K562 (cell line): ENCODE results near the gene LINS1. TPM values are rescaled to one million over a fixed set of nuclear protein-coding genes. Genes with fewer than 3 reads are reported as not detected.

ENCODE experiments used
- ATAC-seq: fragments of 200-7000 bp; cut with Tn5 transposase; 3 replicates; pipeline ENCODE4 v1.9.1; 2020; ENCODE audit warnings: moderate library complexity
- BruUV-seq: library from RNA; stranded (reverse); fragments of 400-500 nt; replicated peaks from 2 replicates; lab custom pipeline; 2021; lab: Mats Ljungman, UMichigan
- CTCF ChIA-PET: fragments of 300-600 bp; formaldehyde crosslinking; extraction: SDS; loops from one replicate; lab custom pipeline; 2021; ENCODE audit warnings: low intra/inter-chr PET ratio; lab: Yijun Ruan, JAX
- POLR2A ChIA-PET: fragments of 300-600, 350-650 bp; sonication (Branson Sonifier 250); formaldehyde crosslinking; extraction: SDS; loops from one replicate; lab custom pipeline; 2021; ENCODE audit warnings: antibody characterized with exemption, inconsistent platforms; lab: Yijun Ruan, JAX
- DNase-seq, 4 experiments: peaks; one replicate each; pipeline versions ENCODE4 v3.0.0 to v3.0.0-alpha.2; 2011 to 2018; ENCODE audit warnings: low spot score in 3 of 4, mixed read lengths in 3 of 4; ENCODE audit errors: extremely low read depth in 1 of 4
- FAIRE-seq: peaks from 2 replicates; lab custom pipeline; 2011; peaks lifted over from hg19 to GRCh38; lab: Jason Lieb, UNC
- H2AFZ ChIP-seq: 2 replicates; pipeline ENCODE4 v1.6.0; 2011; ENCODE audit warnings: low read depth, low read length, control low read depth, inconsistent platforms
- H3K27ac ChIP-seq: fragments of 200-600 bp; 3 replicates; pipeline ENCODE4 v1.8.0; 2011; ENCODE audit warnings: low read depth, mild to moderate bottlenecking, control low read depth, inconsistent platforms, low read length, moderate library complexity, mixed read lengths; ENCODE audit errors: extremely low read depth
- H3K27me3 ChIP-seq, 2 experiments: fragments of 300-600 bp in 1 of 2; 2 replicates in 1 of 2; 3 replicates in 1 of 2; pipeline versions ENCODE4 v1.6.0 to v1.8.0; 2011; ENCODE audit warnings: inconsistent platforms in 2 of 2, low read length in 2 of 2, mild to moderate bottlenecking in 1 of 2, mixed read lengths in 1 of 2, moderate library complexity in 1 of 2; ENCODE audit not compliant: control insufficient read depth in 2 of 2, insufficient read depth in 2 of 2
- H3K36me3 ChIP-seq: fragments of 300-600 bp; 3 replicates; pipeline ENCODE4 v1.8.0; 2011; ENCODE audit warnings: mild to moderate bottlenecking, low read length, inconsistent platforms; ENCODE audit not compliant: control insufficient read depth, insufficient read depth
- H3K4me1 ChIP-seq, 2 experiments: fragments of 200-600 bp in 1 of 2; replicated peaks in 1 of 2; 2 replicates in 1 of 2; 3 replicates in 1 of 2; pipeline versions ENCODE4 v1.5.1 to v1.8.0; 2011; ENCODE audit warnings: inconsistent platforms in 2 of 2, low read length in 2 of 2, mild to moderate bottlenecking in 1 of 2, mixed read lengths in 1 of 2, moderate library complexity in 1 of 2; ENCODE audit not compliant: control insufficient read depth in 2 of 2, insufficient read depth in 2 of 2
- H3K4me2 ChIP-seq: 2 replicates; pipeline ENCODE4 v1.6.1; 2011; ENCODE audit warnings: low read length, control low read depth, inconsistent platforms, mixed read lengths; ENCODE audit not compliant: insufficient read depth
- H3K4me3 ChIP-seq: fragments of 200-600 bp; sonication (generic), shearing (Covaris generic); 2 replicates; pipeline ENCODE4 v1.5.1; 2016; ENCODE audit warnings: control low read depth, inconsistent platforms
- H3K79me2 ChIP-seq: fragments of 200-600 bp; 3 replicates; pipeline ENCODE4 v1.8.0; 2011; ENCODE audit warnings: low read length, inconsistent platforms; ENCODE audit not compliant: control insufficient read depth, insufficient read depth
- H3K9ac ChIP-seq, 2 experiments: 2 replicates each; pipeline versions ENCODE4 v1.6.0 to v1.6.1; 2011; ENCODE audit warnings: low read depth in 2 of 2, low read length in 2 of 2, control low read depth in 1 of 2, inconsistent platforms in 1 of 2, mild to moderate bottlenecking in 1 of 2, mixed read lengths in 1 of 2; ENCODE audit not compliant: insufficient read depth in 1 of 2
- H3K9me1 ChIP-seq: one replicate; pipeline ENCODE4 v1.6.0; 2011; ENCODE audit warnings: inconsistent platforms, mild to moderate bottlenecking, low read length, moderate library complexity; ENCODE audit not compliant: control insufficient read depth, insufficient read depth
- H3K9me3 ChIP-seq: replicated peaks from 2 replicates; pipeline ENCODE4 v1.5.1; 2011; ENCODE audit warnings: low read depth, low read length, inconsistent platforms; ENCODE audit not compliant: control insufficient read depth, insufficient read depth
- H4K20me1 ChIP-seq: replicated peaks from 2 replicates; pipeline ENCODE4 v1.6.1; 2011; ENCODE audit warnings: low read length, inconsistent platforms, mixed read lengths; ENCODE audit not compliant: control insufficient read depth, insufficient read depth
- CREBBP ChIP-seq: IDR thresholded peaks from one replicate; pipeline ENCODE4 v1.6.1; 2012; ENCODE audit warnings: low read depth, mild to moderate bottlenecking, control low read depth, inconsistent platforms, low read length
- RBM39 ChIP-seq: fragments of 200-400 bp; formaldehyde crosslinking; optimal IDR thresholded peaks from 2 replicates; pipeline ENCODE3; 2018; ENCODE audit warnings: low read depth, low read length
- SAP30 ChIP-seq: fragments of 200-600 bp; sonication (generic); IDR thresholded peaks from 2 replicates; pipeline ENCODE4 v1.6.1; 2012; ENCODE audit warnings: borderline replicate concordance, low read depth, mild to moderate bottlenecking, moderate library complexity, low read length, control low read depth, inconsistent platforms; ENCODE audit not compliant: insufficient read depth, poor library complexity, severe bottlenecking
- TRIM24 ChIP-seq, 2 experiments: fragments of 450-650 bp; IDR thresholded peaks; 2 replicates each; pipeline ENCODE4 v1.6.1; 2016
- ZBTB1 ChIP-seq: sonication (generic); formaldehyde crosslinking; IDR thresholded peaks from 2 replicates; pipeline ENCODE4 v1.8.1; 2023; ENCODE audit warnings: missing genetic modification reagents, low read depth, mild to moderate bottlenecking, borderline replicate concordance
- ZSCAN29 ChIP-seq: fragments of 450-650 bp; IDR thresholded peaks from 2 replicates; pipeline ENCODE4 v1.6.1; 2017
- WGBS: fragments of 100-300 bp; shearing (Covaris generic); methylation state at CpG from one replicate; pipeline ENCODE4 v1.1.6; 2016; ENCODE audit warnings: low coverage, mixed read lengths; ENCODE audit not compliant: insufficient coverage; ENCODE audit errors: missing lambda C conversion rate; 5-methylcytosine and 5-hydroxymethylcytosine counted together
- in situ Hi-C: fragments of 300-500 bp; cut with MboI; formaldehyde crosslinking; loops from 4 replicates; pipeline ENCODE4 v1.15.0; 2018; ENCODE audit warnings: inconsistent platforms, mixed read lengths
- intact Hi-C: fragments of 100-400 bp; cut with micrococcal nuclease; formaldehyde crosslinking; loops from 2 replicates; pipeline ENCODE4 v1.14.2; 2022
- polyA plus RNA-seq, 8 experiments: library from polyadenylated mRNA; depleted of rRNA in 4 of 8; stranded (reverse) in 5 of 8; unstranded in 3 of 8; fragments of >200 nt; fragmentation: Nextera tagmentation in 2 of 8; fragmentation: Illumina TruSeq in 1 of 8; extraction: Ambion mirVana in 2 of 8; extraction: Trizol in 1 of 8; gene quantifications; 2 replicates each; pipeline versions ENCODE4 v1.2.1 to v1.2.3, GENCODE V29; 2011 to 2014; ENCODE audit warnings: inconsistent platforms in 1 of 8, missing spikeins in 1 of 8
- total RNA-seq, 7 experiments: library from RNA; depleted of rRNA in 6 of 7; stranded (reverse); fragments of >200 nt in 6 of 7; fragmentation: Illumina TruSeq in 2 of 7; extraction: Trizol in 2 of 7; gene quantifications; 2 replicates each; pipeline versions ENCODE4 v1.2.1 to v1.2.3, GENCODE V29; 2011 to 2021; ENCODE audit warnings: low replicate concordance in 1 of 7
- TF ChIP-seq, protein P1 (sequence below): IDR thresholded peaks from 2 replicates; pipeline ENCODE4 v1.6.1; 2012; ENCODE audit warnings: low read depth, low read length, improper control_type of control experiment, borderline replicate concordance
- TF ChIP-seq, protein P2 (sequence below): fragments of 200-600 bp; sonication (generic); IDR thresholded peaks from one replicate; pipeline ENCODE4 v1.6.1; 2012; ENCODE audit warnings: mild to moderate bottlenecking, low read depth, low read length, inconsistent platforms

LINS1 gene
- total and polyA plus RNA-seq, 9 of the 15 experiments (the other 6 are each of a cell fraction or from before 2014, with no cell fraction given), result 15.4 to 31.4 (median 24.6) TPM

DNA sequence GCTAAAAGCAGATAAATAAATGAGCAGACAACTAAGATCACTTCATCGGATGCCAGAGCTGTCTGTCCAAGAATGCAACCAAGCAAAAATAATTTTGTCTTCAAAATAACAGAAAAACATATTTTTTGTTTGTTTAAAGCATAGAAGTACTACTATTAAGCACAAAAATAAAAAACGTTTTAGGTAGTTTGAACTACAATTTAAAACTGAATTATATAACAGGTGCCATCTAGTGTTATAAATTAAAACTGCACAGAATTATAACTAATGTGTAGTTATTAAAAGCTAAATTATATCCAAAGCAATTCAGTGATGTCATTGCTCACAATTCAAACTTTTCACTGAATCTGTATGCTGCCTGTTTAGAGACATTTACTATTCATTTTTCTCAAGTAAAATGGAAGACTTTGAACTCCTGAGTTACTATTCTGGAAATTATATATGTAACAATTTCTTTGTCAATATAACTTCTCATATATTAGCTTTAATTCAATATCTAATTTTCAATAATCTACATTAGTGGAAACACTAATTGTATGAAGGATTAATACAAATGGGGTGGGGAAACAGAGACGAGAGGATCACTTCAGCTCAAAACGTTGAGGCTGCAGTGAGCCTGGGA is 29.5 kb downstream of the LINS1 start:
- Histone ChIP-seq H3K9me3 (no peaks in the 10 kb centered on the region), H3K27ac (no peak overlapping the region), H2AFZ (no peak overlapping the region), H3K27me3 (no peaks in the 10 kb centered on the region), H3K4me3 (no peak overlapping the region), H3K4me2 (no peak overlapping the region), H3K9me1 (no peaks in the 10 kb centered on the region), H3K4me1 (no peaks in the 10 kb centered on the region), H3K79me2 (0 out of 3 replicates have a peak, but pooled peaks cover 2% of the 10 kb centered on the region), H4K20me1 (no peaks in the 10 kb centered on the region; the same call in 1 of the 2 replicates), H3K36me3 (peaks cover 66% of the 10 kb centered on the region), H3K9ac (no peak overlapping the region)
- in situ Hi-C loops (no loop called here), intact Hi-C loops (no loop called here)
- DNase-seq (no peak), FAIRE-seq (no peak), ATAC-seq (no peak)
- POLR2A ChIA-PET, result interaction anchor here (0.6 kb wide), 1 partner anchor 481 kb away, joined by 3 read pairs; no protein-coding TSS in a partner anchor
- CTCF ChIA-PET, result interaction anchor here (0.6 to 0.7 kb wide), 2 partner anchors 42 to 59 kb away, joined by 3 read pairs; no protein-coding TSS in a partner anchor
- BruUV-seq, result no TSS peak
- WGBS, result 72% methylated on average over 4 of the region's 4 CpGs
- no peak for TF ChIP-seq CREBBP
- TF ChIP-seq, protein P1, sequence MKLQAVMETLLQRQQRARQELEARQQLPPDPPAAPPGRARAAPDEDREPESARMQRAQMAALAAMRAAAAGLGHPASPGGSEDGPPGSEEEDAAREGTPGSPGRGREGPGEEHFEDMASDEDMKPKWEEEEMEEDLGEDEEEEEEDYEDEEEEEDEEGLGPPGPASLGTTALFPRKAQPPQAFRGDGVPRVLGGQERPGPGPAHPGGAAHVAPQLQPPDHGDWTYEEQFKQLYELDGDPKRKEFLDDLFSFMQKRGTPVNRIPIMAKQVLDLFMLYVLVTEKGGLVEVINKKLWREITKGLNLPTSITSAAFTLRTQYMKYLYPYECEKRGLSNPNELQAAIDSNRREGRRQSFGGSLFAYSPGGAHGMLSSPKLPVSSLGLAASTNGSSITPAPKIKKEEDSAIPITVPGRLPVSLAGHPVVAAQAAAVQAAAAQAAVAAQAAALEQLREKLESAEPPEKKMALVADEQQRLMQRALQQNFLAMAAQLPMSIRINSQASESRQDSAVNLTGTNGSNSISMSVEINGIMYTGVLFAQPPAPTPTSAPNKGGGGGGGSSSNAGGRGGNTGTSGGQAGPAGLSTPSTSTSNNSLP, result peak; percentile 90
- no peak for TF ChIP-seq RBM39
- TF ChIP-seq, protein P2, sequence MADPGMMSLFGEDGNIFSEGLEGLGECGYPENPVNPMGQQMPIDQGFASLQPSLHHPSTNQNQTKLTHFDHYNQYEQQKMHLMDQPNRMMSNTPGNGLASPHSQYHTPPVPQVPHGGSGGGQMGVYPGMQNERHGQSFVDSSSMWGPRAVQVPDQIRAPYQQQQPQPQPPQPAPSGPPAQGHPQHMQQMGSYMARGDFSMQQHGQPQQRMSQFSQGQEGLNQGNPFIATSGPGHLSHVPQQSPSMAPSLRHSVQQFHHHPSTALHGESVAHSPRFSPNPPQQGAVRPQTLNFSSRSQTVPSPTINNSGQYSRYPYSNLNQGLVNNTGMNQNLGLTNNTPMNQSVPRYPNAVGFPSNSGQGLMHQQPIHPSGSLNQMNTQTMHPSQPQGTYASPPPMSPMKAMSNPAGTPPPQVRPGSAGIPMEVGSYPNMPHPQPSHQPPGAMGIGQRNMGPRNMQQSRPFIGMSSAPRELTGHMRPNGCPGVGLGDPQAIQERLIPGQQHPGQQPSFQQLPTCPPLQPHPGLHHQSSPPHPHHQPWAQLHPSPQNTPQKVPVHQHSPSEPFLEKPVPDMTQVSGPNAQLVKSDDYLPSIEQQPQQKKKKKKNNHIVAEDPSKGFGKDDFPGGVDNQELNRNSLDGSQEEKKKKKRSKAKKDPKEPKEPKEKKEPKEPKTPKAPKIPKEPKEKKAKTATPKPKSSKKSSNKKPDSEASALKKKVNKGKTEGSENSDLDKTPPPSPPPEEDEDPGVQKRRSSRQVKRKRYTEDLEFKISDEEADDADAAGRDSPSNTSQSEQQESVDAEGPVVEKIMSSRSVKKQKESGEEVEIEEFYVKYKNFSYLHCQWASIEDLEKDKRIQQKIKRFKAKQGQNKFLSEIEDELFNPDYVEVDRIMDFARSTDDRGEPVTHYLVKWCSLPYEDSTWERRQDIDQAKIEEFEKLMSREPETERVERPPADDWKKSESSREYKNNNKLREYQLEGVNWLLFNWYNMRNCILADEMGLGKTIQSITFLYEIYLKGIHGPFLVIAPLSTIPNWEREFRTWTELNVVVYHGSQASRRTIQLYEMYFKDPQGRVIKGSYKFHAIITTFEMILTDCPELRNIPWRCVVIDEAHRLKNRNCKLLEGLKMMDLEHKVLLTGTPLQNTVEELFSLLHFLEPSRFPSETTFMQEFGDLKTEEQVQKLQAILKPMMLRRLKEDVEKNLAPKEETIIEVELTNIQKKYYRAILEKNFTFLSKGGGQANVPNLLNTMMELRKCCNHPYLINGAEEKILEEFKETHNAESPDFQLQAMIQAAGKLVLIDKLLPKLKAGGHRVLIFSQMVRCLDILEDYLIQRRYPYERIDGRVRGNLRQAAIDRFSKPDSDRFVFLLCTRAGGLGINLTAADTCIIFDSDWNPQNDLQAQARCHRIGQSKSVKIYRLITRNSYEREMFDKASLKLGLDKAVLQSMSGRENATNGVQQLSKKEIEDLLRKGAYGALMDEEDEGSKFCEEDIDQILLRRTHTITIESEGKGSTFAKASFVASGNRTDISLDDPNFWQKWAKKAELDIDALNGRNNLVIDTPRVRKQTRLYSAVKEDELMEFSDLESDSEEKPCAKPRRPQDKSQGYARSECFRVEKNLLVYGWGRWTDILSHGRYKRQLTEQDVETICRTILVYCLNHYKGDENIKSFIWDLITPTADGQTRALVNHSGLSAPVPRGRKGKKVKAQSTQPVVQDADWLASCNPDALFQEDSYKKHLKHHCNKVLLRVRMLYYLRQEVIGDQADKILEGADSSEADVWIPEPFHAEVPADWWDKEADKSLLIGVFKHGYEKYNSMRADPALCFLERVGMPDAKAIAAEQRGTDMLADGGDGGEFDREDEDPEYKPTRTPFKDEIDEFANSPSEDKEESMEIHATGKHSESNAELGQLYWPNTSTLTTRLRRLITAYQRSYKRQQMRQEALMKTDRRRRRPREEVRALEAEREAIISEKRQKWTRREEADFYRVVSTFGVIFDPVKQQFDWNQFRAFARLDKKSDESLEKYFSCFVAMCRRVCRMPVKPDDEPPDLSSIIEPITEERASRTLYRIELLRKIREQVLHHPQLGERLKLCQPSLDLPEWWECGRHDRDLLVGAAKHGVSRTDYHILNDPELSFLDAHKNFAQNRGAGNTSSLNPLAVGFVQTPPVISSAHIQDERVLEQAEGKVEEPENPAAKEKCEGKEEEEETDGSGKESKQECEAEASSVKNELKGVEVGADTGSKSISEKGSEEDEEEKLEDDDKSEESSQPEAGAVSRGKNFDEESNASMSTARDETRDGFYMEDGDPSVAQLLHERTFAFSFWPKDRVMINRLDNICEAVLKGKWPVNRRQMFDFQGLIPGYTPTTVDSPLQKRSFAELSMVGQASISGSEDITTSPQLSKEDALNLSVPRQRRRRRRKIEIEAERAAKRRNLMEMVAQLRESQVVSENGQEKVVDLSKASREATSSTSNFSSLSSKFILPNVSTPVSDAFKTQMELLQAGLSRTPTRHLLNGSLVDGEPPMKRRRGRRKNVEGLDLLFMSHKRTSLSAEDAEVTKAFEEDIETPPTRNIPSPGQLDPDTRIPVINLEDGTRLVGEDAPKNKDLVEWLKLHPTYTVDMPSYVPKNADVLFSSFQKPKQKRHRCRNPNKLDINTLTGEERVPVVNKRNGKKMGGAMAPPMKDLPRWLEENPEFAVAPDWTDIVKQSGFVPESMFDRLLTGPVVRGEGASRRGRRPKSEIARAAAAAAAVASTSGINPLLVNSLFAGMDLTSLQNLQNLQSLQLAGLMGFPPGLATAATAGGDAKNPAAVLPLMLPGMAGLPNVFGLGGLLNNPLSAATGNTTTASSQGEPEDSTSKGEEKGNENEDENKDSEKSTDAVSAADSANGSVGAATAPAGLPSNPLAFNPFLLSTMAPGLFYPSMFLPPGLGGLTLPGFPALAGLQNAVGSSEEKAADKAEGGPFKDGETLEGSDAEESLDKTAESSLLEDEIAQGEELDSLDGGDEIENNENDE, result no peak
- TF ChIP-seq ZBTB1 (CRISPR knock-in tag), result no peak
- TF ChIP-seq SAP30, result no peak
- TF ChIP-seq TRIM24 (IDR thresholded peaks at IDR 0.05), result no peak
- TF ChIP-seq ZSCAN29, result no peak
